NCI-H446 treated with DMSO at 0.1 percent for 48 hours (cell line): ENCODE data around the gene PCSK1N.
"Not testable (repeated sequence)": the region's sequence is repeated elsewhere in the genome, so short reads cannot be mapped to it uniquely, and the experiment has no call there.

Experiments used
- DNase-seq: peaks from one replicate; lab custom pipeline; 2025; lab: John Stamatoyannopoulos, UW

The PCSK1N gene

GRCh38 chrX:48823053-48823452, 12.4 kb downstream of the PCSK1N start:
- no peak for DNase-seq

DNA sequence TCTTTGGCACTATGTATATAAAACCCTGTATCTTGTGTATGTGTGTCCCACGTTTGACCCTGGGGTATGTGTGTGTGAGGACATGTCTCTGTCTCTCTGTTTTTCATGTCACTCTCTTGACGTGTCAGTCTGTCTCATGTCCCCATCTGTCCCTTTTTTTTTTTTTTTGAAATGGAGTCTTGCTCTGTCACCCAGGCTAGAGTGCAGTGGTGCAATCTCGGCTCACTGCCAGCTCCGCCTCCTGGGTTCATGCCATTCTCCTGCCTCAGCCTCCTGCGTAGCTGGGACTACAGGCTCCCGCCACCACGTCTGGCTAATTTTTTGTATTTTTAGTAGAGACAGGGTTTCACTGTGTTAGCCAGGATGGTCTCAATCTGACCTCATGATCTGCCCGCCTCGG, 16.0 kb downstream of the PCSK1N start:
- not testable (repeated sequence) for DNase-seq

GRCh38 chrX:48818866-48819265, 16.5 kb downstream of the PCSK1N start:
- no peak for DNase-seq

DNA sequence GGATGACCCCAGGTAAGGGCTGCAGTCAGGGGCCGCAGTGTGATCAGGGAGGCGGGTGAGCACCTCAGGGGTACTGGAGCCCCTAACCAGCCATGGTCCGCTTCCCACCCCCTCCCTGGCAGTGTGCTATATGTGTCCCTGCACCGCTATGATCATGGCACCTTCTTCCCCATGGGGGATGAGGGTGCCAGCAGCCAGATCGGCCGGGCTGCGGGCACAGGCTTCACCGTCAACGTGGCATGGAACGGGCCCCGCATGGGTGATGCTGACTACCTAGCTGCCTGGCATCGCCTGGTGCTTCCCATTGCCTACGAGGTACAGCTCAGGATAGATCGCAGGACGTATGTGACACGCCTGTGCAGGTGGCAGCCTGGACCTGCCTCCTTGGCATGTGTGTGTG, 17.3 kb downstream of the PCSK1N start:
- DNase-seq, result no peak

DNA sequence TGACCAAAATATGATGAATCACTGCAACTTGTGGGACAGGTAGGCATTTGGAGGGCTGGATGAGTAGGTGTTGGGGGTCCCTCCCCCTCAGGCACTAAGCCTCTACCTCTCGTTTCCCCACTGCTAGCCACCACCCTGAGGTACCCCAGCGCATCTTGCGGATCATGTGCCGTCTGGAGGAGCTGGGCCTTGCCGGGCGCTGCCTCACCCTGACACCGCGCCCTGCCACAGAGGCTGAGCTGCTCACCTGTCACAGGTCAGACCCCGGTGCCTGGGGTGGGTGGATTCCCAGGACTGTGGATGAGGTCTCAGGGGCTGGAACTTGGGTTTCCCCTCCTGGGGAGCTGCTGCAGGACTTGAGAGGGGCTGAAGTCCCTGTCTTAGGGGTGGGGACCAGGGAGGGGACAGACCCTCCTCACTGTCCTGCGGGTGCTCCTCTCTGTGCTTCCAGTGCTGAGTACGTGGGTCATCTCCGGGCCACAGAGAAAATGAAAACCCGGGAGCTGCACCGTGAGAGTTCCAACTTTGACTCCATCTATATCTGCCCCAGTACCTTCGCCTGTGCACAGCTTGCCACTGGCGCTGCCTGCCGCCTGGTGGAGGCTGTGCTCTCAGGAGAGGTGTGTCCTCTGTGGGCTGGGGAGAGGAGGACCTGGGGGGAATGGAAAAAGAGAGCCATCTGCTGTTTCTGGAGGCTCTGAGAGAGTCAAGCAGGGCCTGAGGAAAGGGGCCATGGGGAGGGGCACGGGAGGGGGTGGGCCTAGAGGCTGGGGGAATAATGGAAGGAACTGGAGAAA, 19.2 kb downstream of the PCSK1N start:
- no peak for DNase-seq

GRCh38 chrX:48815266-48815665, 20.1 kb downstream of the PCSK1N start:
- DNase-seq, result no peak

DNA sequence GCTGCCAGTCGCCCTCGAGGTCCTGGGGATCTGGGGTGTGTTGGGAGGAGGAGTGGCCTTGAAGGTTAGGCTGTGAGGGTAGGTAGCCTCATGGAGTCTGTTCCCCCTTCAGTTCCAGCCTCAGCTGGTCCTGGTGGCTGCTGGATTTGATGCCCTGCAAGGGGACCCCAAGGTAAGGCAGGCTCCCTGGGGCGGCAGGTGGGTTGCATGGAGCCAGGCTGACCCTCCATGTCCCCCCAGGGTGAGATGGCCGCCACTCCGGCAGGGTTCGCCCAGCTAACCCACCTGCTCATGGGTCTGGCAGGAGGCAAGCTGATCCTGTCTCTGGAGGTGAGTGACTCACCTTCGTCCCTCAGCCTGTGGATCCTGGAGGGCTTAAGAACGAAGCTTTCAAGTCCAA, 20.7 kb downstream of the PCSK1N start:
- no peak for DNase-seq

DNA sequence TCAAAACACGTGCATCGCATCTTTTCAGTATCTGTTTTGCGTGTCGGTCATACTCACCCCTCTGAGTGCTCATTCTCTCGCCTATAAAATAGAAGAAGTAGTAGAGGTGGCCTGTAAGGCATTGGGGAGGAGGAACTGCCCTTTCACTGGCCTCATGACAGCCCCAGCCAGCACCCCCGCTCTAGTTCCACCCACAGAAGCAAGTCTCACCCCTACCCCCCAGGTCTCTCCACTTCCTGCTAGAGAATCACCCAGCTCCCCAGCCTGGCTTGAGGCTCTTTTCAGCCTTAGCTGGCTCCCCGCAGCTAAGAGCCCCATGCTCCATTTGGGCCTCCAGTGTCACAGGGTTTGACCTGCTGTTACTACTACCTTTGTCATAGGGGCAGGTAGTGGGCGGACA, 21.8 kb downstream of the PCSK1N start:
- DNase-seq, result no peak

DNA sequence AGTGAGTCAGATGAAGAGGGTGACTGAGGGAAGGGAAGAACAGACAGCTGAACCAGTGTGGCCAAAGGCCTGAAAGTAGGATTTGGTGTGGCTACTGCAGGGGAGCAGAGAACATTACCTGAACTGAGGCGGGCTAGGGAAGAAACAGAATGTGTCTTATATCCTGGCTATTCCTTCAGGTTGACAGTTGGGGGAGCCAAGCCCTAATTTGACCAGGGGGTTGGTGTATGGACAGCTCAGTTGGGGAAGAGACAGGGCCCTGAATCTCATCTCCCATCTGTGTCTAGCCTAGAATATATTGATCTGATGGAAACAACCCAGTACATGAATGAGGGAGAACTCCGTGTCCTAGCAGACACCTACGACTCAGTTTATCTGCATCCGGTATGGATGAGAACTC, 29.3 kb downstream of the PCSK1N start:
- DNase-seq, result no peak

DNA sequence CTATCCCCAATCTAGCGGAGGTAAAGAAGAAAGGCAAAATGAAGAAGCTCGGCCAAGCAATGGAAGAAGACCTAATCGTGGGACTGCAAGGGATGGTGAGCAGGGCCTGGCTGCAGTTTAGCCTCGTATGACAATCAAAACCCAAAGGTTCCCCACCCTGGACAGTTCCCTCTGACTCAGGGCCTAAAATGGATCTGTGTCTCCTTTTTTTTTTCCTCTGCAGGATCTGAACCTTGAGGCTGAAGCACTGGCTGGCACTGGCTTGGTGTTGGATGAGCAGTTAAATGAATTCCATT, 32.6 kb downstream of the PCSK1N start:
- DNase-seq, result no peak

DNA sequence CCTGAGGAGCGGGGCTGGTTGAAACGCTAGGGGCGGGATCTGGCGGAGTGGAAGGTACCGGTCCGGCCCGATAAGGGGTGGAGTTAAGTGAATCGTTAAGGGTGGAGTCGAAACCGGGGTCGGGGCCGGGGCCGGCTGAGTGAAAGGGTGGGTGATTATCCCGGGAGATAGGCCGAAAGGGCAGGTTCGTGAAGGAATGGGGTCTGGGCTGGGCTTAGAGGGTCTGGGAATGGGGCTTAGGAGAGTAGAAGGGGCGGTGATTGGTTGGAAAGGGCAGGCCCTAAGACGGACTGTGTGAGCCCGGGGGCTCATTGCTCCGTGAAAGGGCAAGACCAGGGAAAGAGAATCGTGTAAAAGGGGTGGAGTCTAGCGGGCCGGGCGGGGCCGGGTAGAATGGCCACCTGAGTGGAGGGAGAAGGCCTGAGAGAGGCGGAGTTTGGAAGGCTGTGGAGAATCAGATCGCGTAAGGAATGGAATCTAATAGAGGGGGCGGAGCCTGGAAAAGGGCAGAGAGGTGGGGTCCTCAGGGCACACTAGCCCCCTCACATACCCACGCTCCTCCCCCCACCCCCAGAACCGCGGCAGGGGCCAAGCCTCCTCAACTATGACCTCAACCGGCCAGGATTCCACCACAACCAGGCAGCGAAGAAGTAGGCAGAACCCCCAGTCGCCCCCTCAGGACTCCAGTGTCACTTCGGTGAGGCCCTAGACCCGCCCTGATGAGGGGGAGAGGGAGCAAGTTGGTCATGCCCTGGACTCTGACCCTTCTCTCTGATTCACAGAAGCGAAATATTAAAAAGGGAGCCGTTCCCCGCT, 33.1 kb downstream of the PCSK1N start:
- peak; percentile 62 for DNase-seq

DNA sequence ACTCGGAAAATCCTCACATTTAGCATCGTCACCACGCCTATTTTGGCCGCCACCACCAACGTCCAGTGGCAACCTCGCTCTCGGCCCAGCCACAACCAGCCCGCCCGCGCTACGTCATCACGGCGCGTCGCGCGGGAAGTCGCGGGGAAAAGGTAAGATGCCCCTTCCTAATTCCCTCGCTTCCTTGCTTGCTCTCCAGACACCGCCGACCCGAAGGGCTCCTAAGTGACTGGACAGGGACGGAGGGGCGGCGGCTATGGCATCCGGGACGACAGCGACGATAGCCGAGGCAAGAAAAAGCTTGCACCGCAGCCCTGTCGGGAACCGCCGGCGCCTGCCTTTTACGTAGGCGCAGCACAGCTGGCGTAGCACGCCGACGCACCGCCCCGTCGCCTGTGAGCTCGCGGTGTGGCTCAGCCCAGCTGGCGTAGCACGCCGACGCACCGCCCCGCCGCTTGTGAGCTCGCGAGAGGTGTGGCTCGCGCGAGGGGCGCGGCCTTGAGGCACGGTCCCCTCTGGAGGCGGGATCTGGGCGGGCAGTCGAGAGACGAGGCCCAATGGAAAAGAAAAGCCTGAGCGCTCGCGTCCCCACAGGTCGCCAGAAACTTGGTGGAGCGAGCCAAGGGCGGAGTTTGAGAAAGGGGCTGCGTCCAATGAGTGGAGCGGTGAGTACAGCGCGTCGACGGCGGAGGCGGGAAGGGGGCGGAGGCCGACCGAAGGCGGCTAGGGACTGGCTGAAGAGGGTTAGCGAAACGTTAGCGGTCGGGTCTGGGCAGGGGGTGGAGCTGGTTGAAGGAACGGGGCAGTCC, 33.9 kb downstream of the PCSK1N start, which contains the start of gene HDAC6:
HDAC6 (plus strand) TSS at position 788 of the 809 bp plus-strand sequence. CDS start 626 bp downstream, outside the sequence.
- peak; percentile 95 for DNase-seq

GRCh38 chrX:48800574-48801279, 34.7 kb downstream of the PCSK1N start:
- DNase-seq, result no peak

- no peak for DNase-seq
Measured at GRCh38 chrX:48798318-48798717, 37.1 kb downstream of the PCSK1N start.

DNA sequence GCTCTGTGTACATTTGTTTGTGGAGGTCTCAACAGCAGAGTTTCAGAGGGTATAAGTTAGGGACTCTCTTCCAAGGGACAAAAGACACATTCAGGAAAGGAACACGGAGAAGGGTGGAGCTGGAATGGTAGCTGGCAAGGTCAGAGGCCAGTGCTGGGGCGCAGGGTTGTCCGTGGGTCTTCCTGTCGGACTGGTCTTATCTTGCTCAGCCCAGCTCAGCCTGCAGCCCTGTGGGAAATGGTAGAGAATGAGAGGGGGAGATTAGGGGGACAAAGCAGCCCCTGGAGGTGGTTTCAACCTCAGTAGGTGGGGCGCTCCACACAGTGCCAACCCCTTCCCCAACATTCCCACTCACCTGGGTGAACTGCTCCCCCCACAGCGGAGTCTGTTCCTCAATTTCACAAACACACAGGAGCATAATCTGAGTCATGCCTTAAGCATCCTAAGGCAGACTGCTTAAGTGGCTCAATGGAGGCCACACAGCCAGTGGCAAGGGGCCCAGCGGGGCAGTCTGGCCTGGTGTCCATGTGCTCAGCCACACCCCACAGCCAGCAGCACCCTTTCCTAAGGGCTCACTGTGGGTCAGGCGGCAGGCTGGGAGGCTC, 40.4 kb downstream of the PCSK1N start:
- no peak for DNase-seq

- DNase-seq, result no peak
Measured at GRCh38 chrX:48794340-48794910, 41.0 kb downstream of the PCSK1N start.

DNA sequence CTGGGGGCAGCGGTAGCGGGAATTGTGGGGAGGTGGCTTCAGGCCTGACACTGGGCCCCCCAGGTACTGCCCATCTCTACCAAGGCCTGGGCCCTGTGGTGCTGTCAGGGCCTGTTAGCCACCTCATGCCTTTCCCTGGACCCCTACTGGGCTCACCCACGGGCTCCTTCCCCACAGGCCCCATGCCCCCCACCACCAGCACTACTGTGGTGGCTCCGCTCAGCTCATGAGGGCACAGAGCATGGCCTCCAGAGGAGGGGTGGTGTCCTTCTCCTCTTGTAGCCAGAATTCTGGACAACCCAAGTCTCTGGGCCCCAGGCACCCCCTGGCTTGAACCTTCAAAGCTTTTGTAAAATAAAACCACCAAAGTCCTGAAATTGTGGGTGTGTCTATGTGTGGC, 41.5 kb downstream of the PCSK1N start:
- no peak for DNase-seq

- DNase-seq, result no peak
Measured at GRCh38 chrX:48792219-48792618, 43.2 kb downstream of the PCSK1N start.

DNA sequence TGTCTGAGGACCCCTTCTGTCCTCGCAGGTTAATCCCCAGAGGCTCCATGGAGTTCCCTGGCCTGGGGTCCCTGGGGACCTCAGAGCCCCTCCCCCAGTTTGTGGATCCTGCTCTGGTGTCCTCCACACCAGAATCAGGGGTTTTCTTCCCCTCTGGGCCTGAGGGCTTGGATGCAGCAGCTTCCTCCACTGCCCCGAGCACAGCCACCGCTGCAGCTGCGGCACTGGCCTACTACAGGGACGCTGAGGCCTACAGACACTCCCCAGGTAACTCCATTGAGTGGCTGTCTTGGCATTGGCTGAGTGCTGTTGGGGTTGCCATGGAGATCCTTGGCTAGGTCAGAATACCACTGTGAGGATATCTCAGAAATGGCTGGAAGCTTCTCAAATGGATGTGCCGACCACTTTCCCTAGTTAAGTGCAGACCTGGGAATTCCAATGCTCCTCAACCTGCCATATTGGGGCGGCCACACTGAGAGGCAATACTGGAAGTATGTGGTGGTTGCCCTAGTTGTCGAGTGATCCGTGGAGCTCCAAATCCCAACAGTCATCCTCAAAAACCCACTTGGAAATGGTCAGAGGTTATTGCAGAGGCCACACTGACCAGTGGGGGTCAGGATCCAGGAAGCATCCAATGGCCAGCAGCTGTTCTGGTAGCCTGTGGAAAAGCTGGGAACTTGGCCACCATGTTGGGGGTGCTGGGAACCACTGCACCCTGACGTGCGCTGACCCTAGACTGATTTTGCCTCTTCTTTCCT, 44.2 kb downstream of the PCSK1N start:
- DNase-seq, result no peak

DNA sequence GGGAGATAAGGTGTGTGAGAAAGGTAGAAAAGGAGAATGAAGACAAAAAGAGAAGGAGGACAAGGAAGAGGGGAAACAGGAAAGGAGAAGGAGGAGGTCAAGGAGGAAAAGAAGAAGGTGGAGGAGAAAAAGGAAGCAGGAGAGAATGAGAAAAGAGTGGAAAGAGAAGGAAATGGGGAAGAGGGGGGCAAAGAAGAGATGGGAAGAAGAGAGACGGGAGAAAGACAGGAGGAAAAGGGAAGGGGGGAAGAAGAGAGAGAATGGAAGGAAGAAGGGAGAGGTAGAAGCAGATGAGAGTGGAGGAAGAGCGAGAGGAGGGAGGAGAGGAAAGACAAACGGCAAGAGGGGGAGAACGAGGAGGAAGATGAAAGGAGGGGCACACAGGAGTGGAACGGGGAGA, 44.9 kb downstream of the PCSK1N start:
- DNase-seq, result no peak
